Muscle layer of colon (tissue), 2 donors: ENCODE measurements around the gene ZNF740.

Experiments used
- H3K27ac ChIP-seq: one replicate; pipeline ENCODE4 v1.7.0; 2013; ENCODE audit warnings: low read depth, mild to moderate bottlenecking, low read length, moderate library complexity
- H3K27me3 ChIP-seq, 2 donors: one replicate each; pipeline ENCODE4 v1.7.0; 2013; ENCODE audit warnings: low read length in 2 of 2, mild to moderate bottlenecking in 2 of 2; ENCODE audit not compliant: insufficient read depth in 2 of 2, control insufficient read depth in 1 of 2
- H3K36me3 ChIP-seq: one replicate; pipeline ENCODE4 v1.7.0; 2013; ENCODE audit warnings: mild to moderate bottlenecking, low read length; ENCODE audit not compliant: insufficient read depth
- H3K4me1 ChIP-seq: one replicate; pipeline ENCODE4 v1.7.0; 2013; ENCODE audit warnings: mild to moderate bottlenecking, low read length; ENCODE audit not compliant: insufficient read depth
- H3K4me3 ChIP-seq, 2 donors: one replicate each; pipeline ENCODE4 v1.7.0; 2013; ENCODE audit warnings: low read length in 2 of 2, low read depth in 1 of 2, mild to moderate bottlenecking in 1 of 2, moderate library complexity in 1 of 2
- H3K9ac ChIP-seq: one replicate; pipeline ENCODE4 v1.7.0; 2013; ENCODE audit warnings: low read length
- H3K9me3 ChIP-seq: one replicate; pipeline ENCODE4 v1.7.0; 2013; ENCODE audit warnings: mild to moderate bottlenecking, low read length
- donor health status: abdominal sarcoma.
- donor health status: Adenocarcinoma of cecum.

ZNF740 gene

GRCh38 chr12:53233671-53234121 is 53.2 kb downstream of the ZNF740 start:
- Histone ChIP-seq H3K4me3 (peak overlapping the region in 1 of 2 donors; percentile 60), H3K27ac (peak overlapping the region; percentile 84)

GRCh38 chr12:53234271-53234914 is 53.9 kb downstream of the ZNF740 start:
- no peaks in the 10 kb centered on the region for H3K9me3 ChIP-seq
- peak overlapping the region; percentile 84 for H3K27ac ChIP-seq
- no peaks in the 10 kb centered on the region for H3K36me3 ChIP-seq
- no peak overlapping the region for H3K4me3 ChIP-seq
- H3K4me1 ChIP-seq = peaks cover 44% of the 10 kb centered on the region
- H3K27me3 ChIP-seq = no peaks in the 10 kb centered on the region
- H3K9ac ChIP-seq = no peak overlapping the region

More at GRCh38 chr12:53233671-53234121, 53.2 kb downstream of the ZNF740 start:
- Histone ChIP-seq H3K27me3 (no peaks in the 10 kb centered on the region), H3K4me1 (peaks cover 44% of the 10 kb centered on the region), H3K9me3 (no peaks in the 10 kb centered on the region), H3K36me3 (no peaks in the 10 kb centered on the region), H3K9ac (no peak overlapping the region)

GRCh38 chr12:53235164-53235563 is 54.6 kb downstream of the ZNF740 start:
- no peaks in the 10 kb centered on the region for H3K27me3 ChIP-seq
- H3K4me3 ChIP-seq = no peak overlapping the region
- H3K4me1 ChIP-seq = peaks cover 42% of the 10 kb centered on the region
- H3K36me3 ChIP-seq = no peaks in the 10 kb centered on the region
- no peaks in the 10 kb centered on the region for H3K9me3 ChIP-seq
- H3K27ac ChIP-seq = no peak overlapping the region
- no peak overlapping the region for H3K9ac ChIP-seq

- H3K27me3 ChIP-seq = no peaks in the 10 kb centered on the region
- H3K9ac ChIP-seq = no peak overlapping the region
- H3K4me1 ChIP-seq = peaks cover 36% of the 10 kb centered on the region
- no peaks in the 10 kb centered on the region for H3K36me3 ChIP-seq
- H3K9me3 ChIP-seq = no peaks in the 10 kb centered on the region
- H3K4me3 ChIP-seq = no peak overlapping the region
- no peak overlapping the region for H3K27ac ChIP-seq
These were observed 55.4 kb downstream of the ZNF740 start for GRCh38 chr12:53235742-53236442.

GRCh38 chr12:53236443-53237111 is 56.1 kb downstream of the ZNF740 start:
- no peaks in the 10 kb centered on the region for H3K9me3 ChIP-seq
- no peaks in the 10 kb centered on the region for H3K27me3 ChIP-seq
- peaks cover 29% of the 10 kb centered on the region for H3K4me1 ChIP-seq
- H3K4me3 ChIP-seq = no peak overlapping the region
- no peak overlapping the region for H3K9ac ChIP-seq
- H3K27ac ChIP-seq = no peak overlapping the region
- H3K36me3 ChIP-seq = no peaks in the 10 kb centered on the region

- H3K27me3 ChIP-seq = no peaks in the 10 kb centered on the region
- no peaks in the 10 kb centered on the region for H3K9me3 ChIP-seq
- H3K36me3 ChIP-seq = no peaks in the 10 kb centered on the region
- no peak overlapping the region for H3K4me3 ChIP-seq
- H3K9ac ChIP-seq = no peak overlapping the region
- H3K27ac ChIP-seq = no peak overlapping the region
- H3K4me1 ChIP-seq = peaks cover 3% of the 10 kb centered on the region
These were observed 59.2 kb downstream of the ZNF740 start for GRCh38 chr12:53239643-53240258.

GRCh38 chr12:53241623-53242412 is 61.3 kb downstream of the ZNF740 start:
- Histone ChIP-seq H3K9me3 (no peaks in the 10 kb centered on the region), H3K4me1 (no peaks in the 10 kb centered on the region), H3K9ac (no peak overlapping the region), H3K27me3 (no peaks in the 10 kb centered on the region), H3K27ac (no peak overlapping the region), H3K36me3 (no peaks in the 10 kb centered on the region), H3K4me3 (no peak overlapping the region)

GRCh38 chr12:53244337-53244736 is 63.8 kb downstream of the ZNF740 start:
- Histone ChIP-seq H3K27ac (no peak overlapping the region), H3K9ac (no peak overlapping the region), H3K4me3 (no peak overlapping the region), H3K4me1 (no peaks in the 10 kb centered on the region), H3K36me3 (no peaks in the 10 kb centered on the region), H3K9me3 (no peaks in the 10 kb centered on the region), H3K27me3 (no peaks in the 10 kb centered on the region)
